Measurements from ENCODE around the gene SVEP1.
"Not testable (repeated sequence)": the region's sequence is repeated elsewhere in the genome, so short reads cannot be mapped to it uniquely, and the experiment has no call there.

SVEP1 gene

DNA sequence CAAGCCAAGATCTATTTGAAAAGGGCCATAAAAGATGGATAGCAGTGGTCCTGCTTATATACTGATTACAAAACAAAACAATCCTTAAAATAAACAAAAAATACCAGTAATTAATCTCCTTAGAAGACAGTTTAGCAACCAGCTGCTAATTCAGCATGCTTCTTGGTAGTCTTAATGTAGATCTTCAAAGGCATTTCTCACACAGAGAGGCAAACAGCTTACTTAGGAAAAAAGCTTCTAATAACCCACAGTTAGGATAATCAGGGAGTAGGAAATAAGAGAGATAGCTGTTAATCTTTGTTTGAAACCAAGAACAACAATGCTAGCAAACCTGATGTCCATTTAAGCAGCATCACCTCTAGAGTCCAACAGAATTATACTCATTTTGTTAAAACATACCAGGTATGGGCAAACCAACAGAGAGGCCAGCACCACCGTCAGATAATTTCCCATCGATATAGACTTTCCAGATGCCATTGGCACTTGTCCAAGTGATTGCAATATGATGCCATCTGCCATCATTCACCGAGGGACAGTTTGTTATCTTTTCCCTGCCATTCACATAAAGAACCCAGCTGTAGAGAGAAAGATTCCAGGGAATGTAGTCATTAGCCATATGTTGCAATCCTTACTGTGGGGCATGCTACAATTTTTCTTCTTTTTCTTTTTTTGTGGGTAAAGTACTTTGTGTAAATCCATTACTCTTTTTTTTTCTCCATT is 136.2 kb downstream of the SVEP1 start:
- DNase-seq: peak; percentile 88

DNA sequence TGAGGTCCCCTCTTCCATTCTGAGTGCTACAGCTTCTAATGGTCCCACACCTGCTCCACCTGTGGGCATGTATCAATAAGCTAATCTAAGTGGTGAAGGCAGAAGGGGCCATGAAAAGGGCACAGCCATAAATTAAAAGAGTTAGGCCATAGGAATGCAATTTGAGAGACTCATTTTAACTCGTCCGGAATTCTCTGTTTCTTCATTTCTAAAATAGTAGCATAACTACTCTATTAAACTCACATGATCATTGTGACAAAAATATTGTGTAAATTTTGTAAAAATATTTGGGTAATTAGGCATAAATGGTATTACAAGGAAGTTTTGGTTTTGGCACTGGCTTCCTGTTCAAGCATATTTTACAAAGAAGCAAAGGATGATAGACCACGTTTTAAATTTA is 138.7 kb downstream of the SVEP1 start:
- DNase-seq: no peak

DNA sequence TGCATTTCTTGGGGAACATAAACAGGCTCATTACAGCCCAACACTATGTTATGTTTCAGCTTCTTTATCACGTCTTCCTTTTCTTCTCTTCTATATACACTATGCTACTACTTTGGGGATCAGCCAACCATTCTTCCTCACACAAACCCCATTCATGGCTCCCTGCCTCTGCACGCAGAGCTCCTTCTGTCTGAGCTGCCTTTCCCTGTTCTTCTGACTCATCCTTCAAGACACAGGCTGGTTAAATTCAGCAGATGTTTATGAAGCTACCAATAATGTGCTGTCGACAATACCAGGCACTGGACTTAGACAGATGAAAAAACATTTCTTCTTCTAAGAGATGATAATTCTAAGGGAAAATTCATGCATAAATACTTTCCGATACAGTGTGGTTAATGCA is 139.4 kb downstream of the SVEP1 start:
- peak; percentile 85 for DNase-seq

DNA sequence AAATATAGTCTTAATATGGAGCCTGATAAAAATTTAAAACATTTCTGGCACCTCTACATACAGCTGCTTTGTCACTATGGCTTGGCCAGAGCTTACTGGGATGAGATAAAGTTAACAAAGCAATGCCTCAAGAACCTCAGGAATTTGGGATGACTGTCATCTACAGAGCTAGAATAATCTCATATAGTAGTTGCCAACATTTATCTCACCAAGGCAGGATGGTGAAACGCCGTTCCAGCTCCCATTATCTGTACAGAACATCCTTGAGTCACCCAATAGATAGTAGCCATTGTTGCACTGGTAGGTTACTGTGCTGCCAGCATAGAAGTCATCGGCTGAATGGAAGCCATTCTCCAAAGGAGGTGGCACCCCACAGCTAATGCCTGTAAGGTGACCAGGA is 147.3 kb downstream of the SVEP1 start:
- DNase-seq: peak; percentile 66

DNA sequence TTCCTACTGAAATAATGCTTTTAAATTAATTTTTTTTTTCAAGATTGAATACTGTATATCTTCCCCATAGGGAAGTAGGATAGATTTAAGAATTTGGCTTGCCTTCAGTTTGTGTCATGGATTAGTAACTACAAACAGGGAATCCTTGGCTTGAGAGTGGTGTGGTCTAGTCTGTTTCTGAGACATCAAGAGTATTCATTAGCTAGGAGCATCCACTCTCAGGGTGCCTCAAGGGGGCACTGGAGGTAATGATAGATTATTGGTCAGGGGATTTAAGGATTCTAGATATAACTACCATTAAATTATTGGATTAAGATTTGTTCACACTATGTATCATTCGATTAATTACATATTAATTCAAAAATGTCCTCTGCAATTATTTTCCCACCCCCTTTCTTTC is 150.1 kb downstream of the SVEP1 start:
- DNase-seq: no peak

DNA sequence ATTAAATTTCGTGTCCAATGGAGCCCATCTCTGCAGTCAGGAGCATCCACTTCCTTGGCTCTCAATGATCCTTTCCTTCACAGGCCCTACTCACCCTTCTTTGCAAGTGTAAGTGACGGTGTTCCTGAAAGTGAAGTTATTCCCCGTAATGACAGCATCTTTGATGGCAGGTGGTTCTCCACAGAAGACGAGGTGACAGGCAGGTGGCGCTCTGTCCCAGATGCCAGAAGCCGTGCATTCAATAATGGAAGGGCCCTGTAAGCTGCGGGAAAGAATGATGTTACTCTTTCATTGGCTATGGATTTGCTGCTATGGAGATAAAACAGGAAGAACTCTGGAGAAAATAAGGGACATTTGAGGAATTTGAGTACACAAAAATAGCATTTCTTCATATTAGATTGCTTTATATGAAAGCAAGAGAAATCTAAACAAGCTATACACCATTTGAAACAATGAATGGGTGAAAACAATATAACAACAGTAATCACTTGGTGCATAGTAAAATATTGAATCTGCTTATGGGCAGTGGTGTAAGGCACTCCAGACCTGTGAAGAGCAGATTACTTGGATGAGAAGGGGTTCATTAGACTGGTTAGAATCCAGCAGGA is 151.9 kb downstream of the SVEP1 start:
- peak; percentile 50 for DNase-seq

DNA sequence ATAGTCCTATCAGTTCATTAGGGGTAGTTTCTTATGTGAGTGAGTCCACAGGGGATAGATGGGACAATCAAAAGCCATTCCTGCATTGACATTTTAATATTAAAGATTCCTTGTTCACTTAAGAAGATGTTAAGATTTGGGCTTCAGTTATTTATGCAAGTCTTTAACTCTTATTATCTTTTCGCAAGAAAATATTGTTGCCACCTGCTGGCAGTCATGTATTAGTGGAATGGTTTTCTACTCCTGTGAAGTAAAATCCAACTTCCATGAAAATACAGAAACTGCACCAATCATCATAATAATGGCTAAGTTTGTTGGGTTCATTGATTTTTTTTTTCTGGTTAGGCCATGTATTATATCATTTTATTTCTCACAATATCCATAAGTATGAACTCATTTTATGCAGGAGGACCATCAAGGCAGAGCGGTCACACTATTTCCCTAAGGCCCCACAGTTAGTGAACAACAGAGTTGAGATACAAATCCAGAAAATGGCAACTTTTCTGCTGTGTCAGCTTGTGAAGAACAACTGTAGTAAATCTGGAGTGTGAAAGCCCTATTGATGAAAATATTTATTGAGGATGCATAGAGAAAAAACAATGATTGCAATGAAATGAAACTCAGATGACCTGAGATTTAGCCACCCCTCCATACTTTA is 153.4 kb downstream of the SVEP1 start:
- peak; percentile 25 for DNase-seq

DNA sequence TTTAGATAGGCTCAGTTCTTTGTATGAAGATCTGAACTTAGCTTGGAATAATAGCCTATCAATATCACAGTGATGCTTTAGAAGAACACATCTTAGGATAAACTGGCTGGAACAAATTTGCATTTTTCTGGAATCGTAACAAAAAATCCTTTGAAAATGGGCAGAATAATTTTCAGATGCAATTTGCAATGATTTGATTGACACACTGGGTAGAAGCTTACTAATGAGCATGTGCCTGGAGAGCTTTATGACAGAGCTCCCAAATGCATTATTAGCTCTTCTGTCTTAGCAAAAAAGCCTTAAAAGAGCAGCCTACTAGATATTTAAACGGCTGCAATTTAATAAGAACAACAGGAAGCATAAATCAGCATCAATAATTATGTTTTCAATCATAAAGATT is 165.1 kb downstream of the SVEP1 start:
- no peak for DNase-seq

DNA sequence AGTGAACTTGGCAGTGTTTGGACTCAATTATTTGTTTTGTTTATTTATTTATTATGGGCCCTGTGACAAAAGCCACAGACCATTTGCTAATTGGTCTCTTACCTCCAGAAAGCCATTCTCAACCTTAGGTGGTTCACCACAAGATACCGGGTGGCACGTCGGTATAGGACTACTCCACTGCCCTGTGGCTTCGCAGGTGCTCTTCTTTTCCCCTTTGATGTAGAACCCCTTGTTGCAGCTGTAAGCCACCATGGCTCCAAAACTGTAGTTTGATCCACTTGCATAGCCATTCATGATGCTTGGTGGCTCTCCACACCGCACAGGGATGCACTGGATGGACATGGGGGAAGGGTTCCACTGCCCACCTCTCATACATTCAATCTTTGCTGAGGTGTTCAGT is 168.6 kb downstream of the SVEP1 start:
- no peak for DNase-seq

DNA sequence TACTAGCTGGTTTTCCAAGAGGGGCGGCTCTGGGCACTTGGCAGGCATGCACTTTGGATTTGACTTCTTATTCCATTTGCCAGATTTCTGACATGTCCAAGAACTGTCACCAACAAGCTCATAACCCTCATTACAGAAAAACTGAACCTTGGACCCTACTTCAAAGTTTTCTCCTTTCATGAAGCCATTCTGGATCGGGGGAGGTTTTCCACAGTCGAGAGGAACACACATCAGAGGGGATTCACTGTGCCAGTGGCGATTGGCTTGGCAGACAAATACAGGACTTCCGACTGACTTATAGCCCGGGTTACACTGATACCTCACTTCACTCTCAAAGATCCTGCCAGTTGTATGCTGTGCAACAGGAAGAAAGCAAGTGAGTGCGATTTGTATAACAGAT is 170.9 kb downstream of the SVEP1 start:
- no peak for DNase-seq

DNA sequence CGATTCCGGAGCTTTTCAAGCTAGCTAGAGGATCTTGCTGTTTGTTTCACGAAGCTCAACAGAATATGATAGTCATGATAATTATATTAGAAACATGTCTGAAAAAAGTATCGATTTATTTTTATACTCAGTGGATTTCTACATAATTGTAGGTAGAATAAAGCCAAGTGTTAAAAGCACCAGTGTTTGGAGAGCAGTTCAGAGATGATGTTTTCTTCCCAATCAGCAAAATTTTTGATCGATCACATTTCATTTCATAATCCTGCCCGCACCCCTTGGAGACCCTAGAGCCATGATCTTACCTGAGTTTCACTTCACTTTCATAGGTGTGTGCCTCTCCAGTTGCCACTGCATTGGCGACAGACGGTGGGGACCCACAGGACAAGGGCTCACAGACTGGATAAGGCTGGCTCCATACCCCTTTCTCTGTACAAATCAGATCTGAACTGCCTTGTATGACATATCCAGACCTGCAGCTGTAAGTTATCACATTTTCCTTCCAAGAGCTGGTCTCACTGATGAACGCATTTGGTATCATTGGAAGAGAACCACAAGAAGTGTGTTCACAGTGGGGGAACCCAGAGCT is 173.6 kb downstream of the SVEP1 start:
- DNase-seq: no peak

DNA sequence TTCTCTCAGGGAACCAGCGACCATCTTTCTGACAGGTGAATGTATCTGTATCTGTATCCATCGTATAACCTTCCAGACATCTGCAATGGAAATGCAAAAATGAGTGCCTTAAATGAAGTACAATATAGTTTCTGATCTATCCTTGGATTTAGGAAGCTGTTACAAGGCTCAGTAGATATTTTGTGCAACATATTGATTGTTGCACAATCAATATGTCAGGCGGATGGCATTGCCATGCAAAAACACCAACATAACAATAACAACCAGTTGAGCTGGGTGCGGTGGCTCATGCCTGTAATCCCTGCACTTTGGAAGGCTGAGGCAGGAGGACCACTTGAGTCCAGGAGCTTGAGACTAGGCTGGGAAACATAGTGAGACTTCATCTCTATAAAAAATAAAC is 175.1 kb downstream of the SVEP1 start:
- DNase-seq: no peak

DNA sequence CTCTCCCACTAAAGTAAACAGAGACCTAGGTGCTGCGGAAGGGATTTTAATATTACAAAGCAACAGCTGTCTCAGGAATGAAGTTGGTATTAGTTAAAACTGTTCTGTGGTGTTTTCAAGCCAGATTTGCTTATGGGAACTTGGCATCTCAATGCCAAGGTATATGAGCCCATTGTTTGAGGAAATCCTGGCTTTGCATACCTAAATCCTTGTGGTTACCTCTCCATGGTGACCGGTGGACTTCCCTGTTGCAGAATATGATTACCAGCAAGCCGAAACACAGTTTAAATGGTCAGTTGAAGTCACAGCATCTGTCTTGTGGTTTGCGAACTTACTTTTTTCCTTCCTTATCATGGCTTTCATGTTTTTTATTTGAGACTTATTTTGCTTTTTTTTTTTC is 179.6 kb downstream of the SVEP1 start:
- DNase-seq: no peak

DNA sequence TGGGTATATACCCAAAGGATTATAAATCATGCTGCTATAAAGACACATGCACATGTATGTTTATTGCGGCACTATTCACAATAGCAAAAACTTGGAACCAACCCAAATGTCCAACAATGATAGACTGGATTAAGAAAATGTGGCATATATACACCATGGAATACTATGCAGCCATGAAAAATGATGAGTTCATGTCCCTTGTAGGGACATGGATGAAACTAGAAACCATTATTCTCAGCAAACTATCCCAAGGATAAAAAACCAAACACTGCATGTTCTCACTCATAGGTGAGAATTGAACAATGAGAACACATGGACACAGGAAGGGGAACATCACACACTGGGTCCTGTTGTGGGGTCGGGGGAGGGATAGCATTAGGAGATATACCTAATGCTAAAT is 180.5 kb downstream of the SVEP1 start:
- not testable (repeated sequence) for DNase-seq

DNA sequence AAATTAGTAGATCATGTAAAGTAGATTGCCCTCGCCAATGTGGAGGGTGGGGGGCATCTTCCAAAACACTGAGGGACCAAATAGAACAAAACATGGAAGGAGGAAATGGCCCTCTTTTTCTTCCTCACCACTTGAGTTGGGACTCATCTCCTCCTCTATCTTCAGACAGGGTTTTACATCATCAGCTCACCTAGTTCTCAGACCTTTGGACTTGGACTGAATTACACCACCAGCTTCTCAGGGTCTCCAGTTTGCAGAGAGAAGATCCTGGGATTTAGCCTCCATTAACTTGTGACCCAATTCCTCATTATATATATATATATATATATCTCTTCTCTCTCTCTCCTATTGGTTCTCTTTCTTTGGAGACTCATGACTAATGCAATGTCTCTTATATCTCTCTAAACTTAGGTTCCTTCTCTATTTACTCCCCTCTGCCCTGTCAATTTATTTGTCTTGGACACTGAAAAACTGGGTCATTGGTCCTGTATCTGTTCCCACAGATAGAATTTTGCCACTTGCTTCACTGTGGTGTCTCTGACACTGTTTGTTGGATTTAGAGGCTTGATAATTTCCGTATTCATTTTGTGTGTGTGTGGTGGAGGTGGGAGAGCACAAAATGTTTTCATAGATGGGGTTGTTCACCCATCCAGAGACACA is 187.6 kb downstream of the SVEP1 start:
- no peak for DNase-seq

DNA sequence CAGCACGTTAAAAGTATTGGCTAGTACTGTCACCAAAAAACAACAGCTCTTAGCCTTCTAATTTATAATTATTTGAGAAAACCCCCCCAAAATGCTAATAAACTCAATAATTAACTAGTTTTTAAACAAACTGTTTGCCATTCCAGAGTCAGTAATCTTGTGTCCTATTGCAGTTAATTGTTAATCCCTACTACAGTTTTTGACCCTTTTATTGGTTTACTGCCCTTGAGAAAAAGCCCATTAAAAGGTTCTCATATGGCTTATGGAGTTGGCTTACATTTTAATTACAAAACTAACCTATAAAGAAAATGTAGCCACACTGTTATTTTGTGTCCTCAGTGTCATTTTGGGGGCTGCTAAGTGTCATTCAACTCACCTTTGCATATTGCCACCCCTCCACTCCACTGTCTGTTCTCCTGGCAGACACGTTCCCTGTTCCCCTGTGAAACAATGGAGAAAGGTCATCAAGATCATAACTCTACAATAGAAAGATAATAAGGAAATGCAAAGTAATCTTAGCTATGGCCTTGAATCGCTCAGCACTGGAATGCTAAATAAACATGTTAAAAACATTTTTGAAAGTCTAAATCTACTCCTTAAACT is 190.3 kb downstream of the SVEP1 start:
- no peak for DNase-seq

DNA sequence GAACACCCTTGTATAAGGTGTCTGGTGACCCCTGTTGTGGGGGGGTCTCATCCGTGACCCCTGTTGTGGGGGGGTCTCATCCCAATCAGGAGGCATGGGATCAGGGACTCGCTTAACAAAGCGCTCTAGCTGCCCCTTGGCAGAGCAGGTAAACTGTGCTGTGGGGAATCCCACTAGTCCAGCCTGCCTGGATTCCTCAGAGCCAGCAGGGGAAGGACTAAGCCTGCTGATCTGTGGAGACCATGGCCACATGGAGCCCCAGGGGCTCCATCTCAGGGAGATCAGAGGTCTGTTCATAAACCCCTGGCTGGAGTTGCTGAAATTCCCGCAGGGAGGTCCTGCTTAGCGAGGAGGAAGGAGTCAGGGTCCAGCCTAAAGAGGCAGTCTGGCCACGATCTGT is 196.1 kb downstream of the SVEP1 start:
- DNase-seq: no peak

DNA sequence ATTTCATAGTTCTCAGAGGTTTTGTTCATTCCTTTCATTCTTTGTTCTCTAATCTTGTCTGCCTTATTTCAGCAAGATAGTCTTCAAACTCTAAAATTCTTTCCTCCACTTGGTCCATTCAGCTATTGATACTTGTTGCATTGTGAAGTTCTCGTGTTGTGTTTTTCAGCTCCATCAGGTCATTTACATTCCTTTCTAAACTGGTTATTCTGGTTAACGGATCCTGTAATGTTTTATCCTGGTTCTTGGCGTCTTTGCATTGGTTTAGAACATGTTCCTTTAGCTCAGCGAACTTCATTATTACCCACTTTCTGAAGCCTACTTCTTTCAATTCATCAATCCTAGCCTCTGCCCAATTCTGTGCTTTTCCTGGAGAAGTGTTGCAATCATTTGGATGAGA is 196.8 kb downstream of the SVEP1 start:
- no peak for DNase-seq

DNA sequence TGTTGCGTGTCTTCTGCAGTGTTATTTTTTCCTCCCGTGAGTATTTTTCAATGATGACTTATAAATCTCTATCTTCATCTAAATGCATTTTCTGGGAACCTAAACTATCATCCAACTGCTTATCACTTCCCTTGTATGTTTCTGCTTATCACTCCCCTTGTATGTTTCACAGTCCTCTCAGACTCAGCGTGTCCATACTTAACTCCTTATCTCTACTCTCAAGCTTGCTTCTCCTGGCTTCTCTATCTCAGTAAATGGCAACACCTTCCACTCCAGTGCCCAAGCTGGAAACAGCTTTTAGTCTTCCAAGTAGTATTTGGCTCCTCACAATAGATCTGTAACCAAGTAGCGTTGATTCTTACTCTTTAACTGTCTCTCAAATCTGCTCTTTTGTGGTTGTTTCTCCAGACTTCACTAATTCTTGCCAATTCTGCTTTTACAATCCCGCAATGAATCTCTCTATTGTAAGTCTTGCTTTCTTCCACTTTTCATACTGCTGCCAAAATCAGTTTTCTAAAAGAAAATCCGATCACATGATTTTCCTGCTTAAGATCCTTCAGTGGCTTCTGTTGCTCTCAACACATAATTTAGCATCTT is 208.0 kb downstream of the SVEP1 start:
- DNase-seq: no peak

DNA sequence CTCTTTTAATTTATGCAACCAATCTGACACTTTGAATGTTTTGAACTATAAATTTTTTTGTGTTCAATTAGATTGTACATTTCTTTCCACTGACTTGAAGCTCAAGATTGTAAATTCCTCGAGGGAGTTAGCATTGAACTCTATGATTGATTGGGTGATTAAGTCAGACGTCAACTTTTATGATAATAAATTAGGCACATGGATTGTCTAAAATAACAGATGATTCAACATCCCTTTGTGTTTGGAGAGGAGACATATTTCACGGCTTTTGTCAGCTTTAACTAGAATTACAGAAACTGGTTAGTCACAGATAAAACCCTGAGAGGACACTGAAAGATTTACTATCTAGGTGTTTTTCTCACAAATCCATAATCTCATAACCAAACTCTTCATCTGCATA is 209.2 kb downstream of the SVEP1 start:
- DNase-seq: peak; percentile 76

DNA sequence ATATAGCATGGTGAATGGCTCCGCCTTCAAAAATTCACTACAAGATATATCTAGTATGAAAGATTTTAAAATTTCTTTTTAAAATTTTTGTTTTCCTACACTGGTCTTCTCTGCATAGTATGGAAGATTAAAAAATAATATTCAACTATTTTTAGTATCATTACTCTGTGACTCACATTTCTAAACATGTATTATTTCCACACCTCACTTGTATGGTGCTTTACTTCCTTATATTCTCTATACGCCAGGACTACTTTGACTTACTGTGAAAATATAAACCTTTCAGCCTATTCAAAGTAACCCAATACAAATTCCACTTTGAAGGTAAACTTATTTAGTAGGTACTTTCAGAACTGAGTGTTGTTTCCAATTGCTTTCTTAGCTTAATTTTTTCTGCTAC is 215.1 kb downstream of the SVEP1 start:
- no peak for DNase-seq

DNA sequence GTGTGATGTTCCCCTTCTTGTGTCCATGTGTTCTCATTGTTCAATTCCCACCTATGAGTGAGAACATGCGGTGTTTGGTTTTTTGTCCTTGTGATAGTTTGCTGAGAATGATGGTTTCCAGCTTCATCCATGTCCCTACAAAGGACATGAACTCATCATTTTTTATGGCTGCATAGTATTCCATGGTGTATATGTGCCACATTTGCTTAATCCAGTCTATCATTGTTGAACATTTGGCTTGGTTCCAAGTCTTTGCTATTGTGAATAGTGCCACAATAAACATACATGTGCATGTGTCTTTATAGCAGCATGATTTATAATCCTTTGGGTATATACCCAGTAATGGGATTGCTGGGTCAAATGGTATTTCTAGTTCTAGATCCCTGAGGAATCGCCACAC is 220.5 kb downstream of the SVEP1 start:
- not testable (repeated sequence) for DNase-seq

DNA sequence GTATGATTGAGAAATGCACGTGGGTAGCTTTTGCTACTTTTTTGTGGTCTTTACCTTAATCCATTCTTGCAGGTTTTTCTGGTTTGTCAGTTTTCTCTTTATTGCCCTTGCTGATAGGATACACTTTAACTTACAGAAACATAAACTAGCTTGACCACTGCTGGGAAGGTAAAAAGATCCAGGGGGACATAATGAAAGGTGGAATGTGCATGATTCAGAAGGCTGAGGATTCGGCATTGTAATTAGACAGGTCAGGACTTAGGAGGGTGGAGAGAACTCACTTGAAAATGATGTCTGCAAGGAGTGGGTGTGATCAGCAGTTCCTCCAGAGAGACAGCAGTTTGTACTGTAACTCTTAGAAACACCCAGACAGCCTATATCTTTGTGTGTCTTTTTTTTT is 222.0 kb downstream of the SVEP1 start:
- DNase-seq: no peak
